EL (cell line): ENCODE measurements around the gene ERC2.
"Not testable (repeated sequence)": the region's sequence is repeated elsewhere in the genome, so short reads cannot be mapped to it uniquely, and the experiment has no call there.

Experiments
- DNase-seq: peaks from one replicate; pipeline ENCODE4 v3.0.0-alpha.2; 2016

ERC2 gene

GRCh38 chr3:56303487-56303886 is 164.8 kb downstream of the ERC2 start:
- peak; percentile 33 for DNase-seq

GRCh38 chr3:56302417-56302816 is 165.8 kb downstream of the ERC2 start:
- no peak for DNase-seq

DNA sequence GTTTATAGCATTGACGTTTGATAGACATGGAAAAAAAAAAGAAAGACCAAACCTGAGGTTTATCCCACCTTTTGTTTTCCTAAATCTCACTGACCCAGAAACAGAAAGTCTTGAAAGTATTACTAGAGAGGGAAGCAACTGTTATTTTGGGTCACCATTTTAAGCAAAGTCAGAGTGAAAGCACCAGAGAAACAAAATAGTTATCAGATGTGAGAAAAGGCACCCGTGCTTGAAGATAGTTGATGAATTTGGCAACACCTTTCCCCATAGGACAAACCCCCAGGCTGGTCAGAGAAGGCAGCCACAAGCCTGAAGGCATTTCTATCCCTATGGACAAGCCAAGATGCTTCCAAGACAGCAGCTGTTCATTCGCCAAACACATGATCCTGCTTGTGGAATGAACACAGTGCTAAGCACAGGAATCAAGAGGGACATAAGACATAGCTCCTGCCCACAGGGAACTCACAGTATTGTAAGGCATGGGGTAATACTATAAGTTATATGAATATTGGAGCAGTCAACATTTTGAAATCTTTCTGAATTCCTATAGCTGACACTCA is 170.9 kb downstream of the ERC2 start:
- no peak for DNase-seq

- DNase-seq, result no peak
Measured at GRCh38 chr3:56296361-56296760, 171.9 kb downstream of the ERC2 start.

- no peak for DNase-seq
Measured at GRCh38 chr3:56295161-56295560, 173.1 kb downstream of the ERC2 start.

GRCh38 chr3:56294286-56294685 is 174.0 kb downstream of the ERC2 start:
- no peak for DNase-seq

- DNase-seq, result no peak
Measured at GRCh38 chr3:56291953-56292352, 176.3 kb downstream of the ERC2 start.

DNA sequence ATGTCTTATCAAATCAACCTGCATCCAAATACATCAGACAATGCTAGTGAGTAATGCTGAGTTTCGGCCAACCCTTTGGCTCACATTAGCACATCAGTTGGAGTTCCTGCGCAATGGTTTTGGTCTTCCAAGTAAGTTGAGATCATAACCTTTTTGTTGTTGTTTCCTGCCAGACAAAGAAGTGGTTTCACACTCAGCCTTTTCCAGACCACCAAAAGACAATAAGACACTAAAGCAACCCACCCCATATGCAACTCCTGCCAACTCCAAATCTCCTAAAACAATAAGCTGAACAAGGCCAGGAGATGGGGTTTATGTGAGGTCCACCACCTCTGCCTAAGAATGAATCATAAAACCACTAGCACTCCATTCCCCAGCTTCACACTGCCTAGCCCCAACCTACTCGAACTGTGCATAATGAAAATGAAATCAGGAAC is 177.0 kb downstream of the ERC2 start:
- no peak for DNase-seq

DNA sequence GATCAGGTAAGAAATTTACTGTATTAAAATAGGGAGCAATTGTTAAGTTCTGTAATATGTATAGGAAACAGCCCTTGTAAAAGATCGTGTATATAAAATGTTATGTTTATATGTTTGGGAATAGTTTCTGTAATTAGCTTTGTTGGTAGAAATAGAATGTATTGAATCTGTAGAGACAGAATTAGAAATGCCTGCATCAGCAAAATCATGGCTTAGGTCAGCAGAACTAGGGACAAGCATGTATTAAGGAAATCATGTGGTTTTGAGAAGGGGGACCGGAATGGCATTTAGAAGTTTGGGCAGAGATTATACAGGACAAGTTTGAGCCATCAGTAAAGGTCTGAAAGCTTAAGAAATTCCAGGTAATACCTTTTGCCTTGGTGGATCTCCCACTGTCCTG is 177.9 kb downstream of the ERC2 start:
- no peak for DNase-seq

GRCh38 chr3:56288258-56288657 is 180.0 kb downstream of the ERC2 start:
- DNase-seq, result no peak

DNA sequence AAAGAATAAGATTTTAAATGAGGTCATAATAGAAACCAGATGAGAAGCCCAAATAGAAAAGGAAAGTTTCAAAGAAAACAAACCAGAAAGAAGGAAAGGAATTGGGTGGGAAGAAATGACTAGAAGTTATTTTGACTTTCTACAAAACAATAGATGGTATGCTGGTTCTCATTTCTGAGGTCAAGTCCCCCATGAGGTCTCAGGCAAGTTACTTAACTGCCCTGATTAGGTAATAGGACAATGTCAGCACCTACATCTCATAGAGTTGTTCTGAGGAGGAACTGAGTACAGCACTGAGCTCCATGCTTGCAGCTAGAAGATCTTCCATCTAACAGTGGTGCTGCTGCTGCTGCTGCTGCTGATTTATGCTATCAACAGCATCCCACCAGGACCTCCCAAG is 185.9 kb downstream of the ERC2 start:
- DNase-seq, result no peak

- DNase-seq, result no peak
Measured at GRCh38 chr3:56277236-56277635, 191.0 kb downstream of the ERC2 start.

DNA sequence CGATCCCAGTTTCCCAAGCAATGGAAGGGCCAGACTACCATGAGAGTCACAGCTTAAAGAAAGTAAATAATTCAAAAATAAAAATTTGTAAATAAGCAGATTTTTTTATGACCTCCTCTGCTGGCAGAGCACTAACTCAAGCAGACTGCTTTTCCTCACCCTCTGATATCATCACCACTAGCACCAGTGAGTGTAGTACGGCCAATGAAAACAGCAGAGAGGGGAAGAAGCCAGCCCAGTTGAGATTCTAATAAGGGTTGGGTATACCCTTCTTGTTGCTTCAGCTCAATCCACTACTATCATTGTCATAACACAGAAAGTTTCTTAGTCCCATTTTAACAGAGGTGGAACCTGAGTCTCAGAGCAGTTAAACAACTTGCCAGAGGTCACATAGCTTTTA is 193.1 kb downstream of the ERC2 start:
- no peak for DNase-seq

- DNase-seq, result peak; percentile 11
Measured at GRCh38 chr3:56269755-56270535, 198.3 kb downstream of the ERC2 start.

DNA sequence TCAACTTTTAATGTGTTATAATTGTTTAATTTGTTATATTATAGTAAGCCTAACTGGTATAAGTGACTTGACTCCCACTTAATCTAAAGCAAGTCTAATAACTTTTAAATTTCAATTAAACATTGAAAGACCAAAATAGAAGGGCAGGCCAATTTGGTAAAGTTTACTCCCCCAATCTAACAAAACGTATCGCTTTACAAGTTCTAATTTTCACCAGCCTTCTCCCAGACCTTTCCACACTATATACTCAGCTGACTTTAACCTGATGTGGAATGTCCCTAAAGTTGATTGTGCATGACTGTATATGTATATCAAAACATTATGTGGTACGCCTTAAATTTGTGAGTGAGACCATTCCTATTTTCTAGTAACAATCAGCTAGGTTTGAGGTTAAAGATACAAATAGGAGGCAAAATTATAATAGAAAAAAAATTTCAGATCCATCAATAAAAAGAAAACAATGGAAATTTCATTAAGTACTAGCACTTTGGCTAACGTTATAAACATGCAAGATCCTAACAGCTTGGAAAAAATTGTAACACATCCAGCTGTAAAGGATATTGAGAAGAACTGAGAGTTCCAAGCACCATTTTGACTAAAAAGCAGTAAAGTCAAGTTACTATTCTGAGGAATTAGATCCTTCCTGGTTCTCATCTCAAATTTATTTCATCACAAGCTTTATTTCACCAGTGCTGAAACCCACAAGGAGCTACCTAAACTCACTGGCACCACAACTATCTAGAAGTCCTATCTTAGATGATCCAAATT is 199.5 kb downstream of the ERC2 start:
- no peak for DNase-seq

DNA sequence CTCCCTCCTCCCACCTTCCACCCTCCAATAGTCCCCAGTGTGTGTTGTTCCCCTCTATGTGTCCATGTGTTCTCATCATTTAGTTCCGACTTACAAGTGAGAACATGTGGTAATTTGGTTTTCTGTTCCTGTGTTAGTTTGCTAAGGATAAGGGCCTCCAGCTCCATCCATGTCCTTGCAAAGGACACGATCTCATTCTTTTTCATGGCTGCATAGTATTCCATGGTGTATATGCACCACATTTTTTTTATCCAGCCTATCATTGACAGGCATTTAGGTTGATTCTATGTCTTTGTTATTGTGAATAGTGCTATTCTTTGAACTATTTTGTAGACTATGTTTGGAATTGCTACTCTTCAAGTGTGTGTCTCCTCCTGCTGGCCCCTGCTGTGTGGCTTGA is 206.4 kb downstream of the ERC2 start:
- DNase-seq, result not testable (repeated sequence)

- DNase-seq, result no peak
Measured at GRCh38 chr3:56260262-56260661, 208.0 kb downstream of the ERC2 start.

GRCh38 chr3:56257826-56258225 is 210.4 kb downstream of the ERC2 start:
- DNase-seq, result no peak

DNA sequence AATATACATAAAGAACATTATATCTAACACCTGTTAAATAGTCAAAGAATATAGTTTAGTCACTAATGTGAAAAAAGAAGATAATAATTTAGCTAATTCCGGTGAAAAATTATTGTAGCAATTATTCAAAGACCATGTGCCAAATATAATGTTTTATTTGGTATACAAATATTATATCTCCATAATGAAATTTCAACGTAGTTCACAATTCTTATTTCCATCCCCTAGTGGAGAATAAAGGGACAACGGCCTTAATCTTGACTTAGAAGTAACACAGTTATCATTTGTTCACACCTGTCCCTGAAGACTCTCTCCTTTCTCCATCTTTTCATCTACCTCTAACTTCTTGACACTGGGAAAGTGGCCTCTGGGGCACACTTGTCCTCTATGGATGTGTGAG is 213.4 kb downstream of the ERC2 start:
- no peak for DNase-seq

DNA sequence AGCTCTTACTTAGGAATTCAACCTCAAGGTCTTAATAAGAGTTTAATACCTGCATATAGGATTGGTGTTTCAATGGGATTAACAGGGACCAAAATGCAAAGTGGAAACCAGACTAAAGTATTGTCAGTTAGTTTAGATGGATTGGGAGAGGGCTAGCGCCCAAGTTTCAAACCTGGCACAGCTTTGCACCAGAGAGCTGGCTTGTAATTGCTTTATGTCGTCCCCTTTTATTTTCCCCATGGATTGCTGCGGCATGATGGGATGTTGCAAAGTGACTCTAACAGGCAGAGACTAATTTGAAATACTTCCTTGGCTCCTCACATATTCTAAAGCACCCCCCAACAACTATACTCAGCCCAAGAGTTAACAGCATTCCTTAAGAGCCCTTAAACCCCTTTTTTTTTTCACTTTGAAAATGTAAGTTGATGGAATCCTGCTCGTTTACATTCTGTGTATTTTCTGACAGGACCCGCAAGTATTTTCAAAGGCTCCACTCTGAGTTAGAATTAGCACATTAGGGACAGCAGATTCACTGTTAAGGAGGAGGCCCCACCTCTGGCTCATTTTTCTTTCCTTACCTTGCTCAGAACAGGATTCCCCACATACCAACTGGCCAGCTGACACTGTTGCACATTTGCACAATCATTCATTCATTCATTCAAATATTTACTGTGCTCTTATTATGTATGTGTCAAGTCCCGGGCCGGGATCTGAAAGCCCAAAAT is 214.2 kb downstream of the ERC2 start:
- DNase-seq, result no peak

DNA sequence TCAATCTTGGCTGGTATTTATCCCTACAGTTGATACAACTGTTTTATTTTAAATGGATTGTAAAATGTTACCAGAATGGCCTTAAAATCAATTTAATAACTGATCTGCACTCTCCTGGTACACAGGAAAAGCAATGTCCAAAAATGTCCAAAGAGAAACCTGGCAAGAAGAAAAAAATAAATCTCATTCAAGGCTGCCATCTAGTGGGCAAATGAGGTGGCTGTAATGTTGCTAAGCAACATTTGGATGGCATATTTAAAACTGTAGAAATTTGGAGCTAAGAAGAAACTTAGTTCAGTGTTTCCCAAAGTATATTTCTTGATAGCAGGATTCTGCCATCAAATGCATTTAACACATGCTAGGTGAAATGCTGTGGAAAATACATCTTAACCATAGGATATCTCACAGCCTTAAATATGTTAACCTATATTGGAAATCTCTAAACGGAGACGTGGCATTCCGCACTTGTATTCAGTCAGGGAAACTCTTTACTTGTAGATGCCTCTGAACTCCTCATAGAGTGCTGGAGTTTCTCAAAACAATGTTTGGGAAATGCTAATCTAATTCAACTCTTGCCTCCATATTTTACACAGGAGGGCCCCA is 216.8 kb downstream of the ERC2 start:
- peak; percentile 55 for DNase-seq

DNA sequence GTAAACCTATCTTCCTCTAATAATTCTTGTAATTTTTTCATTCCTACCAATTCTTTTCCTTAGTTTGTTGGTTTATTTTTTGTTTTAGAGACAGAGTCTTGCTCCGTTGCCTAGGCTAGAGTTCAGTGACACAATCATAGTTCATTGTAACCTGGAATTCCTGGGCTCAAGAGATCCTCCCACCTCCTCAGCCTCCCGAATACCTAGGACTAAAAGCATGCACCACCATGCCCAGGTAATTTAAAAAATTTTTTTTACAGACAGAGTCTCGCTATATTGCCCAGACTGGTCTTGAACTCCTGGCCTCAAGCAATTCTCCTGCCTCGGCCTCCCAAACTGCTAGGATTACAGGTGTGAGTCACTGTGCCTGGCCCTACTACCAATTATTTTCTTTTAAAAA is 220.2 kb downstream of the ERC2 start:
- DNase-seq, result no peak

GRCh38 chr3:56238299-56238698 is 230.0 kb downstream of the ERC2 start:
- DNase-seq, result no peak
